Endodermal cell (in vitro differentiated cells): Measurements from ENCODE around the gene CTNND2. TPM values are rescaled to one million over a fixed set of nuclear protein-coding genes. Genes with fewer than 3 reads are reported as not detected.
A peak's percentile ranks its signal among the peaks of the same experiment; 100 is the strongest.
"Not testable (repeated sequence)": the region's sequence is repeated elsewhere in the genome, so short reads cannot be mapped to it uniquely, and the experiment has no call there.

Experiments used
- DNase-seq: peaks from one replicate; pipeline ENCODE4 v3.0.0-alpha.2; 2017
- H3K27ac ChIP-seq: 2 replicates; pipeline ENCODE4 v1.5.1; 2013; ENCODE audit warnings: mild to moderate bottlenecking, low read depth, low read length, moderate library complexity
- H3K27me3 ChIP-seq: 2 replicates; pipeline ENCODE4 v1.6.1; 2013; ENCODE audit warnings: mild to moderate bottlenecking, low read length, moderate library complexity; ENCODE audit not compliant: insufficient read depth, control insufficient read depth, poor library complexity, severe bottlenecking
- H3K36me3 ChIP-seq: 2 replicates; pipeline ENCODE4 v1.7.0; 2013; ENCODE audit warnings: mild to moderate bottlenecking, low read length, moderate library complexity; ENCODE audit not compliant: control insufficient read depth, insufficient read depth
- H3K4me1 ChIP-seq: one replicate; pipeline ENCODE4 v1.7.0; 2013; ENCODE audit warnings: low read length; ENCODE audit not compliant: control insufficient read depth, insufficient read depth
- H3K4me3 ChIP-seq: 2 replicates; pipeline ENCODE4 v1.5.1; 2013; ENCODE audit warnings: mild to moderate bottlenecking, low read length, moderate library complexity
- H3K9ac ChIP-seq: 2 replicates; pipeline ENCODE4 v1.6.1; 2013; ENCODE audit warnings: mild to moderate bottlenecking, low read length, moderate library complexity; ENCODE audit not compliant: poor library complexity, severe bottlenecking; ENCODE audit errors: extremely low read depth
- H3K9me3 ChIP-seq: 2 replicates; pipeline ENCODE4 v1.6.1; 2013; ENCODE audit warnings: mild to moderate bottlenecking, low read length, moderate library complexity; ENCODE audit not compliant: control insufficient read depth
- H3K27ac Mint-ChIP-seq: 2 replicates; pipeline ENCODE4 v1.8.0; 2020; ENCODE audit warnings: mixed read lengths
- H3K27me3 Mint-ChIP-seq: 2 replicates; pipeline ENCODE4 v1.8.0; 2021; ENCODE audit warnings: mild to moderate bottlenecking, mixed read lengths; ENCODE audit not compliant: insufficient read depth
- H3K36me3 Mint-ChIP-seq: 2 replicates; pipeline ENCODE4 v1.8.0; 2020; ENCODE audit warnings: low read depth, mixed read lengths
- H3K4me1 Mint-ChIP-seq: 2 replicates; pipeline ENCODE4 v1.8.0; 2020; ENCODE audit warnings: mixed read lengths
- H3K4me3 Mint-ChIP-seq: 2 replicates; pipeline ENCODE4 v1.8.0; 2020; ENCODE audit warnings: mild to moderate bottlenecking, moderate library complexity, mixed read lengths
- H3K9me3 Mint-ChIP-seq: 2 replicates; pipeline ENCODE4 v1.8.0; 2020; ENCODE audit warnings: mild to moderate bottlenecking, mixed read lengths
- CTCF ChIP-seq: fragments of 200-600 bp; sonication (generic); conservative IDR thresholded peaks from 2 replicates; pipeline ENCODE4 v1.5.0; 2021; ENCODE audit warnings: antibody characterized with exemption, mild to moderate bottlenecking
- WGBS, 2 experiments: methylation state at CpG; one replicate each; pipeline versions ENCODE4 v1.1.5 to v1.1.7; 2013; ENCODE audit warnings: missing lambda C conversion rate in 2 of 2, mixed read lengths in 1 of 2; ENCODE audit not compliant: insufficient coverage in 1 of 2, insufficient read length in 1 of 2; 5-methylcytosine and 5-hydroxymethylcytosine counted together
- total RNA-seq, 2 donors: library from RNA; stranded (reverse); fragmentation: NEBNext Ultra II Directional in 1 of 2; extraction: Animal tissue kit (Norgen Biotek cat#: 25700) in 1 of 2; gene quantifications; 2 replicates in 1 of 2; 3 replicates in 1 of 2; pipeline ENCODE4 v1.2.1, GENCODE V29; 2021

CTNND2 gene
- total RNA-seq, 2 donors from 2014 or later: 6.5 to 10.3 TPM

GRCh38 chr5:11851416-11851815 lies 52.8 kb downstream of the CTNND2 start:
- Histone ChIP-seq H3K4me3 (no peak overlapping the region), H3K27me3 (no peaks in the 10 kb centered on the region), H3K27ac (no peak overlapping the region), H3K36me3 (no peaks in the 10 kb centered on the region), H3K9ac (no peak overlapping the region), H3K4me1 (no peaks in the 10 kb centered on the region), H3K9me3 (no peaks in the 10 kb centered on the region)
- H3K27ac Mint-ChIP-seq: peak overlapping the region; percentile 28
- H3K4me3 Mint-ChIP-seq: no peak overlapping the region
- no peaks in the 10 kb centered on the region for H3K9me3 Mint-ChIP-seq
- DNase-seq: no peak
- H3K27me3 Mint-ChIP-seq: no peaks in the 10 kb centered on the region
- no peaks in the 10 kb centered on the region for H3K4me1 Mint-ChIP-seq
- TF ChIP-seq CTCF: no peak
- no peaks in the 10 kb centered on the region for H3K36me3 Mint-ChIP-seq
- 92% methylated on average over 2 of the region's 2 CpGs; no CpG with 5 or more reads in 1 of the 2 experiments for WGBS, 2 experiments

- not testable (repeated sequence) for H3K36me3 ChIP-seq, H3K27me3 Mint-ChIP-seq, H3K4me3 Mint-ChIP-seq, H3K27ac ChIP-seq, H3K4me1 Mint-ChIP-seq, H3K27me3 ChIP-seq, H3K36me3 Mint-ChIP-seq, H3K4me3 ChIP-seq, DNase-seq, H3K9ac ChIP-seq, H3K4me1 ChIP-seq, H3K27ac Mint-ChIP-seq
- 93 to 100% methylated on average over 1 of the region's 1 CpG for WGBS, 2 experiments
- H3K9me3 ChIP-seq: peaks cover 21% of the 10 kb centered on the region
- H3K9me3 Mint-ChIP-seq: peaks cover 31% of the 10 kb centered on the region
Observed at GRCh38 chr5:11828566-11828965, 75.7 kb downstream of the CTNND2 start.

GRCh38 chr5:11822598-11822997 lies 81.6 kb downstream of the CTNND2 start:
- Mint-ChIP-seq H3K36me3 (no peaks in the 10 kb centered on the region), H3K27ac (no peak overlapping the region), H3K9me3 (peaks cover 3% of the 10 kb centered on the region), H3K27me3 (no peaks in the 10 kb centered on the region), H3K4me1 (no peaks in the 10 kb centered on the region), H3K4me3 (no peak overlapping the region)
- Histone ChIP-seq H3K27me3 (no peaks in the 10 kb centered on the region), H3K36me3 (no peaks in the 10 kb centered on the region), H3K4me3 (no peak overlapping the region), H3K9me3 (no peaks in the 10 kb centered on the region), H3K27ac (no peak overlapping the region), H3K4me1 (no peaks in the 10 kb centered on the region), H3K9ac (no peak overlapping the region)
- DNase-seq: no peak
- 86 to 94% methylated on average over 1 of the region's 1 CpG for WGBS, 2 experiments
- peak; percentile 65 for TF ChIP-seq CTCF

GRCh38 chr5:11815916-11816315 lies 88.3 kb downstream of the CTNND2 start:
- TF ChIP-seq CTCF: no peak
- DNase-seq: no peak
- no peak overlapping the region for H3K4me3 Mint-ChIP-seq
- H3K27me3 ChIP-seq: no peaks in the 10 kb centered on the region
- H3K36me3 ChIP-seq: no peaks in the 10 kb centered on the region
- H3K36me3 Mint-ChIP-seq: no peaks in the 10 kb centered on the region
- H3K9me3 ChIP-seq: no peaks in the 10 kb centered on the region
- H3K4me1 ChIP-seq: no peaks in the 10 kb centered on the region
- H3K27ac ChIP-seq: no peak overlapping the region
- no peak overlapping the region for H3K27ac Mint-ChIP-seq
- peaks cover 2% of the 10 kb centered on the region for H3K27me3 Mint-ChIP-seq
- WGBS, 2 experiments: 78 to 97% methylated on average over 5 to 6 of the region's 7 CpGs
- H3K4me1 Mint-ChIP-seq: no peaks in the 10 kb centered on the region
- H3K9me3 Mint-ChIP-seq: no peaks in the 10 kb centered on the region
- no peak overlapping the region for H3K9ac ChIP-seq
- no peak overlapping the region for H3K4me3 ChIP-seq
